VCaP (cell line): ENCODE results near the gene CEP135.
A peak's percentile ranks its signal among the peaks of the same experiment; 100 is the strongest.

ENCODE experiments used
- H3K27ac ChIP-seq: fragments of 450-650 bp; 2 replicates; pipeline ENCODE4 v1.5.1; 2017
- CTCF ChIP-seq: fragments of 450-650 bp; conservative IDR thresholded peaks from 2 replicates; pipeline ENCODE4 v1.5.1; 2017; ENCODE audit warnings: mild to moderate bottlenecking, moderate library complexity

Gene CEP135

GRCh38 chr4:56048383-56048701, 99.6 kb downstream of the CEP135 start:
- H3K27ac ChIP-seq, result peak overlapping the region; percentile 50; the same call in 1 of the 2 replicates
- TF ChIP-seq CTCF, result no peak

- peak; percentile 81 for TF ChIP-seq CTCF
- H3K27ac ChIP-seq, result peak overlapping the region; percentile 50; the same call in 1 of the 2 replicates
These were observed 100.1 kb downstream of the CEP135 start for GRCh38 chr4:56048702-56049431.

- no peak overlapping the region for H3K27ac ChIP-seq
- TF ChIP-seq CTCF, result no peak
These were observed 101.9 kb downstream of the CEP135 start for GRCh38 chr4:56050625-56051024.

- no peak overlapping the region for H3K27ac ChIP-seq
- no peak for TF ChIP-seq CTCF
These were observed 102.4 kb downstream of the CEP135 start for GRCh38 chr4:56051029-56051709.

GRCh38 chr4:56051710-56052075, 102.9 kb downstream of the CEP135 start:
- no peak overlapping the region for H3K27ac ChIP-seq
- TF ChIP-seq CTCF, result no peak

GRCh38 chr4:56052481-56052880, 103.7 kb downstream of the CEP135 start:
- no peak for TF ChIP-seq CTCF
- H3K27ac ChIP-seq, result no peak overlapping the region

- H3K27ac ChIP-seq, result no peak overlapping the region
- no peak for TF ChIP-seq CTCF
These were observed 104.2 kb downstream of the CEP135 start for GRCh38 chr4:56052966-56053365.
